HG02610 (cell line): ENCODE measurements around the gene NREP.
"Not testable (repeated sequence)": the region's sequence is repeated elsewhere in the genome, so short reads cannot be mapped to it uniquely, and the experiment has no call there.

Experiments
- ATAC-seq: cut with Tn5 transposase; IDR thresholded peaks from one replicate; pipeline ENCODE4 v1.9.1; 2021; ENCODE audit warnings: mild to moderate bottlenecking, moderate library complexity; ENCODE audit not compliant: unreplicated experiment

The NREP gene

GRCh38 chr5:111741278-111741677, 15.7 kb downstream of the NREP start:
- ATAC-seq, result peak; percentile 80

GRCh38 chr5:111739416-111739815, 17.6 kb downstream of the NREP start:
- ATAC-seq, result no peak

- no peak for ATAC-seq
Observed at GRCh38 chr5:111738118-111738517, 18.9 kb downstream of the NREP start.

GRCh38 chr5:111737716-111738115, 19.3 kb downstream of the NREP start:
- no peak for ATAC-seq

GRCh38 chr5:111735583-111736270, 21.3 kb downstream of the NREP start:
- ATAC-seq, result no peak

- no peak for ATAC-seq
Observed at GRCh38 chr5:111734597-111734996, 22.4 kb downstream of the NREP start.

- ATAC-seq, result no peak
Observed at GRCh38 chr5:111734013-111734412, 23.0 kb downstream of the NREP start.

- no peak for ATAC-seq
Observed at GRCh38 chr5:111733571-111733970, 23.4 kb downstream of the NREP start.

- ATAC-seq, result no peak
Observed at GRCh38 chr5:111731638-111732037, 25.4 kb downstream of the NREP start.

GRCh38 chr5:111730659-111731382, 26.2 kb downstream of the NREP start:
- ATAC-seq, result no peak

GRCh38 chr5:111728941-111729340, 28.1 kb downstream of the NREP start:
- ATAC-seq, result no peak

GRCh38 chr5:111726986-111727385, 30.0 kb downstream of the NREP start:
- no peak for ATAC-seq

GRCh38 chr5:111722140-111722539, 34.9 kb downstream of the NREP start:
- ATAC-seq, result no peak

- ATAC-seq, result no peak
Observed at GRCh38 chr5:111720333-111720890, 36.6 kb downstream of the NREP start.

- no peak for ATAC-seq
Observed at GRCh38 chr5:111719773-111720172, 37.2 kb downstream of the NREP start.

GRCh38 chr5:111716789-111717188, 40.2 kb downstream of the NREP start:
- not testable (repeated sequence) for ATAC-seq

GRCh38 chr5:111707630-111708164, 49.3 kb downstream of the NREP start:
- ATAC-seq, result no peak

GRCh38 chr5:111706345-111706744, 50.6 kb downstream of the NREP start:
- no peak for ATAC-seq

GRCh38 chr5:111704452-111705085, 52.4 kb downstream of the NREP start:
- no peak for ATAC-seq

GRCh38 chr5:111703662-111704061, 53.3 kb downstream of the NREP start:
- peak; percentile 96 for ATAC-seq

GRCh38 chr5:111699976-111700375, 57.0 kb downstream of the NREP start:
- ATAC-seq, result no peak
